GM21723 (cell line): Measurements from ENCODE around the gene AOC1.

ENCODE experiments used
- ATAC-seq: cut with Tn5 transposase; IDR thresholded peaks from one replicate; pipeline ENCODE4 v1.9.1; 2021; ENCODE audit warnings: mild to moderate bottlenecking, moderate library complexity; ENCODE audit not compliant: unreplicated experiment

The AOC1 gene

DNA sequence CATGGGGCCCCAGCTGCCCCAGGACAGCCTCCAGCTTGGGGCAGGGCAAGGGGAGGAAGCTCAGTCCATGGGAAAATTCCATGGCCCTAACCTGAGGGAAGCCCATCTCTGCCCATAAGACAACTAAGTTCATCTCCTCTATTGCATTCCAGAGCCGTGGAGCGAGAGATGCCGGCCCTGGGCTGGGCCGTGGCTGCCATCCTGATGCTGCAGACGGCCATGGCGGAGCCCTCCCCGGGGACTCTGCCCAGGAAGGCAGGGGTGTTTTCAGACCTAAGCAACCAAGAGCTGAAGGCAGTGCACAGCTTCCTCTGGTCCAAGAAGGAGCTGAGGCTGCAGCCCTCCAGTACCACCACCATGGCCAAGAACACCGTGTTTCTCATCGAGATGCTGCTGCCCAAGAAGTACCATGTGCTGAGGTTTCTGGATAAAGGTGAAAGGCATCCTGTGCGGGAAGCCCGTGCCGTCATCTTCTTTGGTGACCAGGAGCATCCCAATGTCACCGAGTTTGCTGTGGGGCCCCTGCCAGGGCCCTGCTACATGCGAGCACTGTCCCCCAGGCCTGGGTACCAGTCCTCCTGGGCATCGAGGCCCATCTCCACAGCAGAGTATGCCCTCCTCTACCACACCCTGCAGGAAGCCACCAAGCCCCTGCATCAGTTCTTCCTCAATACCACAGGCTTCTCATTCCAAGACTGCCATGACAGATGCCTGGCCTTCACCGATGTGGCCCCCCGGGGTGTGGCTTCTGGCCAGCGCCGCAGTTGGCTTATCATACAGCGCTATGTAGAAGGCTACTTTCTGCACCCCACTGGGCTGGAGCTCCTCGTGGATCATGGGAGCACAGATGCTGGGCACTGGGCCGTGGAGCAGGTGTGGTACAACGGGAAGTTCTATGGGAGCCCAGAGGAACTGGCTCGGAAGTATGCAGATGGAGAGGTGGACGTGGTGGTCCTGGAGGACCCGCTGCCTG lies 4.3 kb downstream of the AOC1 start:
- no peak for ATAC-seq

DNA sequence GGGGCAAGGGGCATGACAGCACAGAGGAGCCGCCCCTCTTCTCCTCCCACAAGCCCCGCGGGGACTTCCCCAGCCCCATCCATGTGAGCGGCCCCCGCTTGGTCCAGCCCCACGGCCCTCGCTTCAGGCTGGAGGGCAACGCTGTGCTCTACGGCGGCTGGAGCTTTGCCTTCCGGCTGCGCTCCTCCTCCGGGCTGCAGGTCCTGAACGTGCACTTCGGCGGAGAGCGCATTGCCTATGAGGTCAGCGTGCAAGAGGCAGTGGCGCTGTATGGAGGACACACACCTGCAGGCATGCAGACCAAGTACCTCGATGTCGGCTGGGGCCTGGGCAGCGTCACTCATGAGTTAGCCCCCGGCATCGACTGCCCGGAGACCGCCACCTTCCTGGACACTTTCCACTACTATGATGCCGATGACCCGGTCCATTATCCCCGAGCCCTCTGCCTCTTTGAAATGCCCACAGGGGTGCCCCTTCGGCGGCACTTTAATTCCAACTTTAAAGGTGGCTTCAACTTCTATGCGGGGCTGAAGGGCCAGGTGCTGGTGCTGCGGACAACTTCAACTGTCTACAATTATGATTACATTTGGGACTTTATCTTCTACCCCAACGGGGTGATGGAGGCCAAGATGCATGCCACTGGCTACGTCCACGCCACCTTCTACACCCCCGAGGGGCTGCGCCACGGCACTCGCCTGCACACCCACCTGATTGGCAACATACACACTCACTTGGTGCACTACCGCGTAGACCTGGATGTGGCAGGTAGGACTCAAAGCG lies 5.1 kb downstream of the AOC1 start:
- ATAC-seq, result no peak

DNA sequence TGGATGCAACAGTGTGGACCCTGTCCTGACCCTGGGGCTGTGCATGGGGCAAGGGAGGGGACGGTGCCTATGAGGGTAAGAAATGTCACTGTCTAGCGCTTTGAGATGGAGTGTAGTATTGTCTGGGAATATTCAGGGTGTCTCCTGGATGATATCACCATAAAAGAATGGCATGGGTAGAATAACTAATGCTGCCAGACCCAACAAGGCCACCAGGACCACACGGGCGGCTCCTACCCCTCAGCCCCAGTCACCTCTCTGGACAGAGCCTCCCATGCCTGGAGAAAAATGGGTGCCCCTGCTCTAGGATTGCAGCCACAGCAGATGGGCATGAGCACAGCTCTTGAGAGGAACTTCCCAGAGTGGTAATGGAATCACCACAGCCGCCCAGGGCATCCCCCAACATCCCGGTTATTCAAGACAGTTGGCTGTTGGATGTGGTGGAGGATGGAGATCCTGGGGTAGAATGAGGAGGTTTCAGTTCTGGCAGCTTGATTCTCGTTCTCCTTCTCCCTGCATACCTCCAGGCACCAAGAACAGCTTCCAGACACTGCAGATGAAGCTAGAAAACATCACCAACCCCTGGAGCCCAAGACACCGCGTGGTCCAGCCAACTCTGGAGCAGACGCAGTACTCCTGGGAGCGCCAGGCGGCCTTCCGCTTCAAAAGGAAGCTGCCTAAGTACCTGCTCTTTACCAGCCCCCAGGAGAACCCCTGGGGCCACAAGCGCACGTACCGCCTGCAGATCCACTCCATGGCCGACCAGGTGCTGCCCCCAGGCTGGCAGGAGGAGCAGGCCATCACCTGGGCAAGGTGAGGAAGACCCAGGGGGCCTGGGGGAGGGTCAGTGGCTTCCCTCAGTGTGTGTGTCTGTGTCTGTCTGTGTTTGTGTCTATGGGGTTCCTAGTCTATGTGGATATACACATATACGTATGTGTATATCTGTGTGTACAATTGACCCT lies 6.2 kb downstream of the AOC1 start:
- no peak for ATAC-seq

DNA sequence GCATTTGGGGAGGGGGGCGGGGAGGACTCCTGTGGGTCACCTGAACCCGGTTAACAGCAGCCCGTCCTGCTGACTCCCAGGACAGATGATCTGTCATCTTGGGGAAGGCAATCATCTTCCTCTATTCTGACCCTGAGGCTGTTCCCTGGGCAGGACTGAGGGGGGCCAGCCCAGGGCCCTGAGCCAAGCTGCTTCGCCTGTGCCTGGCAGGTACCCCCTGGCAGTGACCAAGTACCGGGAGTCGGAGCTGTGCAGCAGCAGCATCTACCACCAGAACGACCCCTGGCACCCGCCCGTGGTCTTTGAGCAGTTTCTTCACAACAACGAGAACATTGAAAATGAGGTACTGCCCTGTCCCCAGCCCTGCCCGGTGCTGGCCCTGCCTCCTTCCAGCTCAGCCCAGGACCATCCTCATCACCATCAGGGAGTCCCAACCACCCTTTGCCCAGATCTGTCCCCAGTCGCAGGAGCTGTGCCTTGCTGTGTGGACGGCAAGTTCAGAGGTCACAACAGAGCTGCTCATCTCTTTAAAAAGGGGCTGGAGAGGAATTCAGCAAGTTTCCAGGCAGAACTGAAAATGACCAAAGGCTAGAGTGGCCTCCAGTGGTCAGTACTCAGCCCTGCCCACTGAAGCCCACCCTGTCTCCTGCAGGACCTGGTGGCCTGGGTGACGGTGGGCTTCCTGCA lies 8.1 kb downstream of the AOC1 start:
- ATAC-seq, result no peak

DNA sequence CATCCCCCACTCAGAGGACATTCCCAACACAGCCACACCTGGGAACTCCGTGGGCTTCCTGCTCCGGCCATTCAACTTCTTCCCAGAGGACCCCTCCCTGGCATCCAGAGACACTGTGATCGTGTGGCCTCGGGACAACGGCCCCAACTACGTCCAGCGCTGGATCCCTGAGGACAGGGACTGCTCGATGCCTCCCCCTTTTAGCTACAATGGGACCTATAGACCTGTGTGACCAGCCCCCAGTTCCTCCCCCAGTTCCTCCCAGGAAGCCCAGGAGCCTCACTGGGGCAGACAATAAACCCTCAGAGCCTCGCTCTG lies 8.6 kb downstream of the AOC1 start:
- ATAC-seq, result no peak

DNA sequence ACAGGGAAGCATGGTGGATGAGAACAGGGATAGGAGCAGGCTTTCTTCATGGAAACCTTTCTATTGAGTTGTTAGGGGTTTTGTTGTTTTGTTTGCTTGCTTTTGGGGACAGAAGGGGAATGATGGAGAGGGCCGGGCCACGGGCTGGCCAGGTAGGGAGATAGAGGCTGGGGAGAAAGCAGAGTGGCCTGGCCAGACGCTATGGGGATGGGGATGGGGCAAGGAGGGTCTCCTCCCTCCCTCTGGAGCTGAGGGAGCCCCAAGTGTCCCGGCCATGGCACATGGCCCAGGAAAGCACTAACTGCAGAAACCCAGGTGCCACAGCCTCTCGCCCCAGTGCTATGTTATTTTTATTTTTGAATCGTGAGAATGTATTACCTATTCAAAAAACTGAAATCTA lies 10.0 kb downstream of the AOC1 start:
- no peak for ATAC-seq

DNA sequence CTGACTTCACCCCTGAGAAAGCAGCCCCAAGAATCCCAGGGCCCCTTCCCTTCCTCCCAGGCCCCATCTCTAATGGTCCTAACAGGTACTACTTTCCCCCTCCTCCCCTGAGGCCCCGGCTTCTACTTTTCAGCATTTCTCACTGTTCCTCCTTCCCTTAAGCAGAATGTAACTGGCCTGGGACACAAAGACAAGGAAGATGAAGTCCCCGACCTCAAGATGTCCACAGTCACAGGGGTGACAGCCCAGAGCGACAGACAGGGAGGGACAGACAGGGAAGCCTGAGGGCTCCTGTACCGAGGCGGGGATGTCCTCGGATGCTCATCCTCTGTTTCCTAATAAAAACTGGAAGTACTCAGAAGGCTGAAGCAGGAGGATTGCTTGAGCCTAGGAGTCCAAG lies 11.6 kb downstream of the AOC1 start:
- ATAC-seq, result no peak

DNA sequence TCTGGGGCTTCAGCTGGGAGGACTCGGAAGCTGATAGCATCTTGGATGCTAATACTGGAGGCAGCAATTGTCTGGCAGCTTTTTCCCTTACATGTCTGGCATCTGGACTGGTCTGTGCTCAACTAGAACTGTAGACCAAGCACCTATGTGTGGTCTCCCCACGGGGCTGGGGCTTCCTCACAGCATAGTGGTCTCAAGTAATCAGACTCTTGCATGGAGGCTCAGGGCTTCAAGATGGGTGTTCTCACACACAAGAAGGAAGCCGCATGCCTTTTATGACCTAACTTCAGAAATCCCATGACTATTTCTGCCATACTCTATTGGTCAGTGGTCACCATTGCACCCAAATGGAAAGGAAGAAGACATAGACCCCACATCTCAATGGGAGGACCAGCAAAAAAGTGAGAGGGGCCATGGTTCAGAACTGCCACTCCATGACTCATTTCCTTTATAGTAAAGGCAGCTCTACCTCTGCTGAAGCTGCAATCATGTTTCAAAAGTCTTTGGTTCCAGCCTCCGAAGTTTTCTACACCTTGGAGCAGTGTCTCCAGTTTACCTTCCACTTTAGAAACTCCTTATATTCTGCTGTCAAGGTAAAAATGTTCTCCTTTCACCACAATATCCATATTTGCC lies 14.7 kb downstream of the AOC1 start:
- ATAC-seq, result no peak

DNA sequence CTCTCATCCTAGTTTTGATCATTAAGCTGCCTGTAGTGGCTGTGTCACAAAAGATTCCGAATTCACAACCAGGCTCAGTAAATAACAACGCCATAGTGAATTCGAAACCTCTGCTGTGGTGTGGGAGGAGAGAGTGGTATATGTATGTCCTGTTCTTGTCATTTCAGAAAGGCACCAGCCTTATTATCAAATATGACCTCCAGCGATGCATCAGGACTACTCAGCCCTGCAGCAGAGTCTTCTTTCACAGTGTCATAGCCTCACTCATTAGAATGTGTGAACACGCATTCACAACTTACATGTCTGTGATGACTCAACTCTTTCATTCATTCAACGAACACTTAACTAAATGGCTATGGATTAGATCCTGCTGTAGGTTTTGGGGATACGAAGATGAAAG lies 15.3 kb downstream of the AOC1 start:
- no peak for ATAC-seq

DNA sequence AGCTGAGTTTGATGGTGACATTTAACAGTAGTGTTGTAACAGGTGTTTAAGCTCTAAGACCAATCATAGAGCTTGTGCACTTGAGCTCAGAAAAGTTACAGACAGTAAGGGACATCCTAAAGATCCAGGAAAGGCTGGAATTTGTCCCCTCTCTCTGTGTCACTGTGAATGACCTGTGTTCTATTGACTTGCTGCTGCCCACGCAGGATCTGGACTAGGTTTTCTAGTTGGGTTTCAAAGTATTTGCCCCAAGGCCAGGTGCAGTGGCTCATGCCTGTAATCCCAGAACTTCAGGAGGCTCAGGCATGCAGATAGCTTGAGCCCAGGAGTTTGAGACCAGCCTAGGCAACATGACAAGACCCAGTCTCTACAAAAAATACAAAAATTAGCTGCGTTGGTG lies 17.1 kb downstream of the AOC1 start:
- no peak for ATAC-seq

DNA sequence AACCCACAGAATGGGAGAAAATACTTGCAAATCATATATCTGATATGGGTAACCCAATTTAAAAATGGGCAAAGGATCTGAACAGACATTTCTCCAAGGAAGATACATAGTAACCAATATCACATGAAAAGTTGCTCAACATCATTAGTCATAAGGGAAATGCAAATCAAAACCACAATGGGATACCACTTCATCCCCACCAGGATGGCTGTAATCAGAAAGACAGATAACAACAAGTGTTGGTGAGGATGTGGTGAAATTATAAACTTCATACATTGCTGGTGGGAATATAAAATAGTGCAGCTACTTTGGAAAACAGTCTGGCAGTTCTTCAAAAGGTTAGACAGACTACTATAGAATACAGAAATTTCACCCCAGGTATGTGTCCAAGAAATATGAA lies 19.3 kb downstream of the AOC1 start:
- no peak for ATAC-seq

DNA sequence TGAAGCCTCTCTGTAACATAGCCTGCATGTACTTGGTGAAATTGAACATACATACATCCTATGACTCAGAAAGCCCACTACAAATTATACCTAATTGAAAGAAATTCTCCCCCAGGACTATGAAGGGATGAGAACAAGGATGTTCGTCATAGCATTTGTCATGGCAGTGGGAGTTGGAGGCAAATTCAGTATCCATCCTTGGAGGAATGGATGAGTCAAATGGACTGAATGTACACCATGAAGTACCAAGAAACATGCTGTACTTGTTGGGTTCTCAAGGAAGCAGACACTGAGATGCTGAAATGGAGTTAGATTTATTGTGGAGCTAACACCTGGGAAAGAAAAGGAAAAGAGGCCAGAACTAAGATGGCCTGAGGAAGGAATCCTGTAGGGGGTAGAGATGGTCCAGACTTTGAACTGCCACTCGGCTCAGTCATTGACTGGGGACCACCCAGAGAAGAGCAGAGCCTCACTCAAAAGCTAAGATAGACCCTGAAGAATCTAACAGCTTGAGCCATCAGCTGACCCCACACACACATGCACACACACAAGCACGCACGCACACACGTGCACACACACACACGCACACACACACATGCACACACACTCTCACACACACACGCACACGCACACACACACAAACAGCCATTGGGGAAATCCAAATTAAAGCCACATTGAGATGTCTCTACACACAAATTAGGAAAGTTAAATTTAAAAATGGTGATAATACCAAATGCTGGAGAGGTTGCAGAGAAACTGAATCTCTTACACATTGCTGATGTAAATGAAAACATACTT lies 22.3 kb downstream of the AOC1 start:
- ATAC-seq, result no peak

DNA sequence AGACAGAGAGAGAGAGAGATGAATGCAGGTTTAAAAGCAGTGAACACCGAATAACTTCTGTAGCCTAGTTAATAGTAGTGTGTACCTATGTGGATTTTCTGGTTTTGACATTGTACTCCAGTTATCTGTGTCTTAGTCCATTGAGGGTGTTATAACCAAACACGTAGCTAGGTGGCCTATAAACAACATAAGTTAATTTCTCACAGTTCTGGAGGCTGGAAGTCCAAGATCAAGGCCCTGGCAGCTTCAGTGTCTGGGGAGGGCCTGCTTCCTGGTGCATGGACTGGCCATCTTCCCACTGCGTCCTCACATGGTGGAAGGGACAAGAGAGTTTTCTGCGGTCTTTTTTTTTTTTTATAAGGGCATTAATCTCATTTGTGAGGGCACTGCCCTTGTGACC lies 23.5 kb downstream of the AOC1 start:
- no peak for ATAC-seq

DNA sequence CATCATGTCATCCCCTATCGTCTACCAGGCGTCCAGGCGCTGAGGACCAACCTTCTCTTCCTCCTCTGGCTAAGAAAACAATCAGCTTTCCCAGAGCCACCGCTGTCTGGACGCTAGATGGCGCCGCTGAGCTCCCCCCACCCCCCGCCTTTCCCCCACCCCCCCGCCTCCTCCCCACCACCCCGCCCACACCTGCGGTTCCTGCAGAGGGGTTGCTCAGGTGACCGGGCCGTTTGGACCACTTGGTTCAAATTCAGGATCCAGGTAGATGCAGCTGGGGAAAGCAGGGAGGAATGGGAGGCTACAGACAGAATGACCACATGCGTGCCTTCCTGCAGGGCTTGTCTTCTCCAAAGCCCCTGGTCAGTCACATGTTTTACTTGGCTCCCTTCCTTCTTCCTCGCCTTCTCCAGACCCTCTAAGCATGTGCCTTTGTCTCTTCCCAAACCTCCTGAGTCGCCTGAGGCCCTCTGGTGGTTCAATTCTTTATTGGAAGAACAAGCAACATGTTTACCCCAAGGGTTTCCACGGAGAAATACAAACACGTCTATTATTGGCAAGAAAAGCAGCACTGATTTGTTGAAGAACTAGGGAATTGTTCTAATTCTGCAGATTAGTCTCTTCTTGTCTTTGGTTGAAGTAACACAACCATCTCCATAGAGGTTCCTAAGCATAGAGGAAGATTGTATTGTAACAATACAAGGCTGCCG lies 24.7 kb downstream of the AOC1 start:
- no peak for ATAC-seq

DNA sequence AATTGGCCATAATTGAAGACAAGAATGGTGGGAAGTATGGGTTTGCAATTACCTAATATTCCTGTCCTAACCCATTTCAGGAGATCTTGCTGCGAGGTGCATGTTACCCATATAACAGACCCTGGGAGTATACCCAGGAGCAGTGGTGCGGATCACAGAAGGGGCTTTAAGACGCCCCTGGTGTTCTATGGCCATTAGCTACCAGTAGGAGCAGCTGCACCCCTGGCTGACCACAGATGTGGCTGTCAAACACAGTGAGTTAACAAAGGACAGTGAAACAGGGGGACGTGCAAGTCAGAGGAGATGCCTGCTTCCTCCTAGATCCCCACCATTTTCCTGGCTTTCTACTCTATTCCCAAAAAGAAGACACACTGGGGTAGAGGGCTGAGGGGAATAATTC lies 25.2 kb downstream of the AOC1 start:
- no peak for ATAC-seq

DNA sequence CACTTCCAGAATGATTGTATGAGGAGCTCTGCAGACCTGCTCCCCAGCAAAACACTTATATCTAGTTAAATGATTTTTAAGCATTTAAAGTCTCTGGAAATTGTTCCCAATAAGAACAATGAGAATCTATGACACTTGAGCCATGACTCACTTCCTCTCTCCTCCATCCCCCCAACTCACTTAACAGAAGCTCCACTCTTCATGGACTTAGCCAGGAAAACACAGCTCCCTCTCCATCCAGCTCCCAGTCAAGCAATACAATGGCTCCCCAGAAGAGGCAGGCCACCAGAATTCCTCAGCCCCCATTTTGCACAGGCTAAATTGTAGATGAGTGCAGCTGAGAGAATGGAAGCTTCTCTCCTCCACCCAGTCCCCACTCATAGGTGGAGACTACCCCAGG lies 27.0 kb downstream of the AOC1 start:
- ATAC-seq, result no peak

DNA sequence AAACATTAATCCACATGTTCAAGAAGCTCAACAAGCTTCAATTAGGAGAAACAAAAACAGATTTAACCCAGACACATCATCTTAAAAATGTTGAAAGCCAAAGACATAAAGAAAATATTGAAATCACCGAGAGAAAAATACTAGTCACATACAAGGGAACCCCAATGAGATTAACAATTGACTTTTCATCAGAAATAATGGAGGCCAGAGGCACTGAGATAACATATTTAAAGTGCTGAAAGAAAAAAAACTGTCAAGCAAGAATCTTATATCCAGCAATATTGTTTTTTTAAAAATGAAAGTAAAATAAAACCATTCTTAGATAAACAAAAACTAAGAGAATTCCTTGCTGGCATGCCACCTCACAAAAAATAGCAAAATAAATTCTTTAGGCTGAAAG lies 28.9 kb downstream of the AOC1 start:
- ATAC-seq, result no peak

DNA sequence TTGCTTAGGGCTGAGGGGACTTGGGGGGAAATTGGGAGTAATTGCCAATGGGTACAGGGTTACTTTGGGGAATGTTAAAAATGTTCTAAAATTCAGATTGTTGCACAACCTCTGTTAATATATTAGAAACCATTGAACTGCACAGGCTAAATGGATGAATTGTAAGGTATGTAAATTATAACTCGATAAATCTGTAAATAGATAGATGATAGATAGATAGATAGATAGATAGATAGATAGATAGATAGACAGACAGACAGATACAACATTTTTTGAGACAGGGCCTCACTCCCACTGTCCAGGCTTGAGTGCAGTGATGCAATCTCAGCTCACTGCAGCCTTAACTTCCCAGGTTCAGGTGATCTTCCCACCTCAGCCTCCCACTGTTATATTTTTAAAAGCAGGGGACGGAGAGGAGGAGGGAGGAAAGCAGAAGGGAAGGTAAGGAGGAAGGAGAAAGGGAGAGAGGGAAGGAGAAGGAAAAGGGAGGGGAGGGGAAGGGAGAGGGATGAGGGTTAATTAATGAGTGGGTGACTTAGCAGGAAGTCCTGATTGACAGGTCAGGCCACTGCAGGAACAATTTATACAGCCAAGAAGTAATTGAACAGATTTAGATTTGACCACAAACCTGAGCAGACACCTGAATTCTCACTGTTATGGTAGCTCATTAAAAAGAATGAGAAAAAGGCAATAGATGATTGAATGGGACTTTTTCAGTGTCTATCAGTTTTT lies 38.7 kb downstream of the AOC1 start:
- ATAC-seq, result no peak
